OCI-LY3 (cell line): ENCODE data around the gene R3HDM2.

Experiments used
- H2AFZ ChIP-seq: fragments of 200-600, 300-600 bp; shearing (Covaris generic); 2 replicates; pipeline ENCODE4 v1.6.0; 2014; ENCODE audit warnings: antibody characterized with exemption, low read depth, low read length
- H3K27ac ChIP-seq: fragments of 200-600, 300-600 bp; sonication (generic); 2 replicates; pipeline ENCODE4 v1.5.1; 2014; ENCODE audit warnings: mild to moderate bottlenecking, low read length, moderate library complexity, mixed read lengths
- H3K27me3 ChIP-seq: fragments of 200-600, 300-600 bp; sonication (generic); 2 replicates; pipeline ENCODE4 v1.6.1; 2014; ENCODE audit warnings: low read depth, low read length, mixed read lengths
- H3K36me3 ChIP-seq: fragments of 200-600, 300-600 bp; sonication (generic); replicated peaks from 2 replicates; pipeline ENCODE3; 2014; ENCODE audit warnings: low read depth, low read length, mixed read lengths
- H3K4me1 ChIP-seq: fragments of 300-600, 200-600 bp; sonication (generic); 2 replicates; pipeline ENCODE4 v1.6.1; 2014; ENCODE audit warnings: low read length, mixed read lengths
- H3K4me2 ChIP-seq: fragments of 200-600, 300-600 bp; sonication (generic); 2 replicates; pipeline ENCODE4 v1.6.1; 2014; ENCODE audit warnings: low read length, mixed read lengths
- H3K4me3 ChIP-seq: fragments of 300-600, 200-600 bp; sonication (generic); 2 replicates; pipeline ENCODE4 v1.5.1; 2014; ENCODE audit warnings: antibody characterized with exemption, mild to moderate bottlenecking, low read length, moderate library complexity
- H3K79me2 ChIP-seq: fragments of 300-600, 200-600 bp; shearing (Covaris generic); 2 replicates; pipeline ENCODE4 v1.6.1; 2014; ENCODE audit warnings: mild to moderate bottlenecking, low read length, mixed read lengths
- H3K9ac ChIP-seq: fragments of 300-600, 200-600 bp; shearing (Covaris generic); 2 replicates; pipeline ENCODE4 v1.6.0; 2014; ENCODE audit warnings: mild to moderate bottlenecking, low read length, moderate library complexity
- H3K9me3 ChIP-seq: fragments of 200-600, 300-600 bp; shearing (Covaris generic); 2 replicates; pipeline ENCODE4 v1.6.1; 2014; ENCODE audit warnings: low read length, mixed read lengths; ENCODE audit not compliant: insufficient read depth
- H4K20me1 ChIP-seq: fragments of 200-600, 300-600 bp; sonication (generic); 2 replicates; pipeline ENCODE4 v1.6.1; 2016; ENCODE audit warnings: low read length, mixed read lengths; ENCODE audit not compliant: insufficient read depth
- CTCF ChIP-seq: fragments of 200-600, 300-600 bp; sonication (generic); IDR thresholded peaks from 2 replicates; pipeline ENCODE4 v1.5.1; 2014; ENCODE audit warnings: antibody characterized with exemption, low read length, low read depth
- EZH2phosphoT487 ChIP-seq: fragments of 200-600 bp; shearing (Covaris generic); IDR thresholded peaks from 2 replicates; pipeline ENCODE4 v1.6.1; 2018; ENCODE audit warnings: antibody characterized with exemption, mixed run types, low read depth

Gene R3HDM2

GRCh38 chr12:57224973-57225679 is 205.7 kb downstream of the R3HDM2 start:
- TF ChIP-seq CTCF, result no peak
- no peak for TF ChIP-seq EZH2phosphoT487
- H3K4me2 ChIP-seq, result no peak overlapping the region
- H4K20me1 ChIP-seq, result no peaks in the 10 kb centered on the region
- H3K27me3 ChIP-seq, result peaks cover 20% of the 10 kb centered on the region
- H2AFZ ChIP-seq, result no peak overlapping the region
- no peaks in the 10 kb centered on the region for H3K9me3 ChIP-seq
- H3K79me2 ChIP-seq, result peaks cover 7% of the 10 kb centered on the region
- peaks cover 14% of the 10 kb centered on the region for H3K4me1 ChIP-seq
- no peaks in the 10 kb centered on the region for H3K36me3 ChIP-seq
- H3K9ac ChIP-seq, result no peak overlapping the region
- no peak overlapping the region for H3K4me3 ChIP-seq
- no peak overlapping the region for H3K27ac ChIP-seq

- peaks cover 26% of the 10 kb centered on the region for H3K27me3 ChIP-seq
- no peak overlapping the region for H2AFZ ChIP-seq
- H3K36me3 ChIP-seq, result no peaks in the 10 kb centered on the region
- H3K27ac ChIP-seq, result no peak overlapping the region
- H3K9ac ChIP-seq, result no peak overlapping the region
- no peaks in the 10 kb centered on the region for H3K9me3 ChIP-seq
- H3K79me2 ChIP-seq, result no peaks in the 10 kb centered on the region
- TF ChIP-seq CTCF, result no peak
- no peak for TF ChIP-seq EZH2phosphoT487
- H3K4me3 ChIP-seq, result no peak overlapping the region
- H3K4me1 ChIP-seq, result peaks cover 14% of the 10 kb centered on the region
- no peaks in the 10 kb centered on the region for H4K20me1 ChIP-seq
- H3K4me2 ChIP-seq, result no peak overlapping the region
These were observed 206.4 kb downstream of the R3HDM2 start for GRCh38 chr12:57224278-57224972.

- H2AFZ ChIP-seq, result no peak overlapping the region
- peaks cover 36% of the 10 kb centered on the region for H3K27me3 ChIP-seq
- no peak overlapping the region for H3K27ac ChIP-seq
- peaks cover 13% of the 10 kb centered on the region for H3K4me1 ChIP-seq
- no peak overlapping the region for H3K4me3 ChIP-seq
- no peaks in the 10 kb centered on the region for H3K9me3 ChIP-seq
- no peaks in the 10 kb centered on the region for H4K20me1 ChIP-seq
- no peak for TF ChIP-seq CTCF
- TF ChIP-seq EZH2phosphoT487, result no peak
- H3K9ac ChIP-seq, result no peak overlapping the region
- H3K36me3 ChIP-seq, result no peaks in the 10 kb centered on the region
- H3K79me2 ChIP-seq, result no peaks in the 10 kb centered on the region
- no peak overlapping the region for H3K4me2 ChIP-seq
These were observed 207.4 kb downstream of the R3HDM2 start for GRCh38 chr12:57223191-57224165.
